GM19455 (cell line): ENCODE data around the gene GRM8.

Experiments
- ATAC-seq: cut with Tn5 transposase; IDR thresholded peaks from one replicate; pipeline ENCODE4 v1.9.1; 2021; ENCODE audit not compliant: unreplicated experiment

The GRM8 gene

DNA sequence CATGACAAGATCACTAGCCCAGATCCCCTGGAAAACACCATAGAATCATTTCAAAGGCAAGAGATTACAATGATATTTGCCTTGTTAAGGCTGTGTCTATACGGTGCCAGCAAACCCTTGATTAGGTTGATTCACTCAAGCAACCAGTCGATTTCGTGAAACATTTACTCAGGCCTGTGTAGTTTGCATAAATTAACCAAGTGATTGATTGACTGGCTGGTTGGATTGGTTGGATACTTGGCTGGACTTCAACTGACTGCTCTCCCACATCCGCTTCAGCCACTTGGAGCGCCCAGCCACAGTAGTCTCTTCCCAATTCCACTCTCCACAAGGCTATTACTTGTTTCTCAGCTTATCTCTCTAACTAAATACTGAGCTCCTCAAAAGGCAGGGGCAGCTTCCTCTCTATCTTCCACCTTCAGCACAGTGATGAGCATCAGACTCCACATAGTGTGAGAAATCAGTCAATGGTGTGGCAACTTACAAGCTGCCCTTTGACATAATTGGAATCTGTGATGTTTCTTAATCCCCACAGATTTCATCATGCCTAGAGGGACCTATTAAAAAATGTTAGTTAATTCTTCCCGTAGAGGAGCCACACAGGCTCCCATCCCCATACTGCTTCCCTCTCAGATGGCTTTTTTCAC lies 217.4 kb downstream of the GRM8 start:
- no peak for ATAC-seq

- ATAC-seq, result no peak
These were observed 218.4 kb downstream of the GRM8 start for GRCh38 chr7:127034186-127034806.

- ATAC-seq, result no peak
These were observed 222.9 kb downstream of the GRM8 start for GRCh38 chr7:127029823-127030222.

DNA sequence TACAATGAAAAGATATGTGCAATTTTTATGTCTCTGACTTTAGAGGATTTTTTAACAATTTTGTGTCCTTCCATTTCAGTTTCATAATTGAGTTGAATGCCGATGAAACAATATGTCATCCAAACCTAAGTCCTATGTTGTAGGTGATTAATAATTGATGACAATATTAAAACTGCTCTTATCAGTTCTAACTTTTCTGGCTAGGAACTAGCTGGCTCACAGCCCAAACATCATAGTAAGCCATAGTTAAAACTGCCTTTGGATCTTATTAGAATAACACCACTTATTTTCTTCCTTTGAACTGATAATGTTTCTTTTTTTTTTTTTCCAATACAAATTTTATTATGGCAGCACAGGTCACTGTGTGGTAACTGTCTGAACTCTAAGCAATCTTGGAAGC lies 230.9 kb downstream of the GRM8 start:
- ATAC-seq, result no peak

- ATAC-seq, result no peak
These were observed 231.6 kb downstream of the GRM8 start for GRCh38 chr7:127021019-127021738.

GRCh38 chr7:127018889-127019288 lies 233.9 kb downstream of the GRM8 start:
- no peak for ATAC-seq

DNA sequence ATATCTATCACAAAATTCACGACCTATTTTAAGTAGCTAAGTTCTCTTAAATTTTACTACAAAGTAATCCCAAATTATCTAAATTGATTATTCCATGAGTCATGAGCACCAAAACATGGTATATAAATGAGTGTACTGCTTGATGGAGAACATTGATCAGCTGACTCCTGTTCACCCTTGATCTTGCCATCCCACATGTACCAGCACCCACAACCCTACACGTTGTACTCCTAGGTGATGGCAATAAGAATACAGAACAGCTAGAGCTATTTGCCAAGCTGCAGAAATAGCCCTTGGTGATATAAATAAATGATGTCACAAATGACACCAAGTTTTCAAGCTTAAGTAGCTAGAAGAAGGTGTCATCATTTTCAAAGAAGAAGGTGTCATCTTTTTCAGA lies 235.5 kb downstream of the GRM8 start:
- no peak for ATAC-seq

DNA sequence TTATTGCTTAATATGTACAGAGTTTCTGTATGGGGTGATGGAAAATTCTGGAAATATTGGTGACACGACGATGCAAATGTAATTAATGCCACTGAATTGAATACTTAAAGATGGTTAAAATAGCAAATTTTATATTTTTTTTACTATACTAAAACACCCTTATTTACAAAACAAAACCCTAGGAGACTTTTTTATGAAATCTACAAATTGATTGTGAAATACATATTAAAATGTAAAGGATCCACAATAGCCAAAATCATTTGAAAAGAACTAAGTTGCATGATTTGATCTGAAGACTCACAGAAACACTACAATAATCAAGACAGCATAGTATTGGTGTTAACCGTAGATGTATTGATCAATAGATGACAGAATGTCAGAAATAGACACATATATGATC lies 252.0 kb downstream of the GRM8 start:
- ATAC-seq, result no peak

GRCh38 chr7:126996659-126997058 lies 256.1 kb downstream of the GRM8 start:
- no peak for ATAC-seq

- no peak for ATAC-seq
These were observed 259.0 kb downstream of the GRM8 start for GRCh38 chr7:126993626-126994213.

- ATAC-seq, result no peak
These were observed 264.7 kb downstream of the GRM8 start for GRCh38 chr7:126988022-126988421.

GRCh38 chr7:126979722-126980121 lies 273.0 kb downstream of the GRM8 start:
- no peak for ATAC-seq

DNA sequence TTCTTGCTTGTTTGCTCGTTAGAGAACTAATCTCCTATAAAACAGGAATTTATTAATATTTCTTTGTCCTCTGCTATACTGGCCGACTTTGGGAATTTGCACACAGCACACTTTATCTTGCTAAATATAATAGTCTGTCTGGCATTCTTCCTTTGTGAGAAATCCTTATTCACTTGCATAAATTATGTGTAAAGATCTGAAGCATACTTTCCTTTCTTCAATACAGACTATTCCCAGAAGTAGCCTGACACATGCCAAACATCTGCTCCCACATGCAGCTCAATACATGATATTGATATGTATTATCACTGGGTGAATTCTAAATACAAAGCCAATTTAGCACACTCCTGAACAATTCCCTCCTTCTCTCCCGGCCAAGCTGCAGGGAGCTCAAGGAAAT lies 273.9 kb downstream of the GRM8 start:
- no peak for ATAC-seq

- ATAC-seq, result no peak
These were observed 279.7 kb downstream of the GRM8 start for GRCh38 chr7:126973066-126973465.

- no peak for ATAC-seq
These were observed 280.2 kb downstream of the GRM8 start for GRCh38 chr7:126972571-126972970.

GRCh38 chr7:126959649-126960048 lies 293.1 kb downstream of the GRM8 start:
- ATAC-seq, result no peak

DNA sequence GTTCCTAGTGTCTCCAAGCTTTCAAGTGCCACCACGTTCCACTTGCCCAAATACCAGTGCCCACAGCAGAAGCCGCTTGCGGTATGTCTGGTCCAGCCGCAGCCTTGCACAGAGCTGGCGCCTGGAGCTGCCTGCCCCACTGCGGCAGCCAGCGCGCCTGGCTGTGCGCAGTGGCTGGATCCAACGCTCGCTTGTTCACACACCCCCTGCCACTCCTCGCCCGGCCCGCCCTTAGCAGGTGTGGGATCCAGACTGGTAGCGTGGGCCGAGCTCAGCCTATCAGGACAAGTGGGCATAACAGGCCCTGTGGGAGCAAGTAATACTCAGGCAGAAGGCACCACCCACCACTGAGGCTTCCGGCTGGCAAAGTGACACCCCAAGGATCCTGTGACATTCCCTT lies 294.4 kb downstream of the GRM8 start:
- ATAC-seq, result no peak

- ATAC-seq, result no peak
These were observed 295.3 kb downstream of the GRM8 start for GRCh38 chr7:126957443-126957842.

DNA sequence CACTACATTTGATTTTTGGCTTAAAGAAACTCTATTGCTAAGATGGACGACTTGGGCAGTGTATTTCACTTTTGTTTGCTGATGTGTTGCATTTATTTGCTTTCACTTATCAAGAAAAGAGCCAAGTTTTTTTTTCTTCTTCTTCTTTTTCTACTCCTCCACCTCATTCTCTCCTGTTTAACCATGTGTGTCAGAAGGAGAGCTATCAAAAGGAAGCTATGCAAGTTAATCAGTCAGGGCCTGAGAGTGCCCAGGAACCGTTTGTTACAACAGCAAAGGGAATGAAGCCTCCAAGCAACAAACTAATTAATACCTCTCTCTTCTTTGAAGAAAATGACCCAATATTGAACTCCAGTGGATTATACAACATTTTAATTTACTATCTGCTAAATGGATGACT lies 299.3 kb downstream of the GRM8 start:
- ATAC-seq, result no peak

GRCh38 chr7:126948664-126949063 lies 304.1 kb downstream of the GRM8 start:
- no peak for ATAC-seq

GRCh38 chr7:126940723-126941307 lies 311.9 kb downstream of the GRM8 start:
- ATAC-seq, result no peak

DNA sequence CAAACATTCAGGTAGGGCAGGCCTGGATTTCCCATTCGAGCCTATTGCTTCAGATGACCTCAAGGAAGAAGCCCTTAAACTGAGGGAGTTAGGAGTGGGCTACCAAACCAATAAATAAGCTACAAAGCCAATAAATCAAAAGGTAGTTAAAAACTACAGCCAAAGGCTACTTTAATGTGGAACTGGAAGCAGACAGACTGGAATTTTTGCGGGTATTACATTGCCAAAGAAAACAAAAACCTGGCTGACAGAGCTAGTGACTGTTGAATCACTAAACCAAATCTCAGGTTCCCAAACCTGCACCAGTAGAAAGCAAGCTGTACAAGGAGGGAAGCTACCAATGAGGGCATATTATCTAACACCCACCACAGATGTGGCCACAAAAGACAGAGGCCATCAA lies 315.6 kb downstream of the GRM8 start:
- ATAC-seq, result no peak
